Prostate gland (tissue), 2 donors: ENCODE measurements around the gene GABBR2. TPM values are rescaled to one million over a fixed set of nuclear protein-coding genes. Genes with fewer than 3 reads are reported as not detected.

Experiments
- DNase-seq: peaks from one replicate; pipeline ENCODE4 v3.0.0-alpha.2; 2019; ENCODE audit warnings: low spot score
- H3K27ac ChIP-seq, 2 donors: fragments of 200-600 bp; sonication (generic); 2 replicates each; pipeline ENCODE4 v1.5.1; 2017 to 2019
- H3K27me3 ChIP-seq: fragments of 200-600 bp; sonication (generic); replicated peaks from 2 replicates; pipeline ENCODE4 v1.5.1; 2019; ENCODE audit not compliant: insufficient read depth
- H3K36me3 ChIP-seq, 2 donors: fragments of 200-600 bp; sonication (generic); 1 replicate in 1 of 2; 2 replicates in 1 of 2; pipeline versions ENCODE4 v1.5.1 to v1.8.1; 2017 to 2019
- H3K4me1 ChIP-seq: fragments of 200-600 bp; sonication (generic); replicated peaks from 2 replicates; pipeline ENCODE4 v1.5.1; 2019
- H3K4me3 ChIP-seq, 2 donors: fragments of 200-600 bp; sonication (generic); 2 replicates each; pipeline ENCODE4 v1.5.1; 2017 to 2019
- H3K9me3 ChIP-seq: fragments of 200-600 bp; sonication (generic); 2 replicates; pipeline ENCODE4 v1.5.1; 2017
- POLR2A ChIP-seq: fragments of 450-650 bp; IDR thresholded peaks from one replicate; pipeline ENCODE4 v1.6.1; 2016; ENCODE audit warnings: antibody characterized with exemption, mild to moderate bottlenecking
- POLR2AphosphoS5 ChIP-seq: sonication (generic); formaldehyde crosslinking; IDR thresholded peaks from one replicate; pipeline ENCODE4 v1.6.1; 2017; ENCODE audit warnings: antibody characterized with exemption
- WGBS: methylation state at CpG from one replicate; pipeline ENCODE4 v1.1.5; 2018; 5-methylcytosine and 5-hydroxymethylcytosine counted together
- intact Hi-C: fragments of 100-400 bp; cut with DNase I; formaldehyde crosslinking; loops from one replicate; pipeline ENCODE4 v1.14.2; 2022
- total RNA-seq, 2 donors: library from RNA; depleted of rRNA; stranded (reverse); fragments of >200 nt; gene quantifications; one replicate each; pipeline ENCODE4 v1.1.0, GENCODE V29; 2016
- TF ChIP-seq, protein P1 (sequence below), 4 experiments: fragments of 200-600 bp in 2 of 4; fragments of 450-650 bp in 2 of 4; sonication (generic) in 2 of 4; IDR thresholded peaks; 1 replicate in 3 of 4; 2 replicates in 1 of 4; pipeline ENCODE4 v1.5.1; 2016 to 2019; ENCODE audit warnings: antibody characterized with exemption in 4 of 4, mild to moderate bottlenecking in 2 of 4, moderate library complexity in 2 of 4

The GABBR2 gene
- total RNA-seq, 2 donors from 2014 or later: 0.97 TPM; not detected in 1

- DNase-seq: no peak
- Histone ChIP-seq H3K4me3 (no peak overlapping the region), H3K27me3 (no peaks in the 10 kb centered on the region), H3K4me1 (no peaks in the 10 kb centered on the region), H3K9me3 (no peaks in the 10 kb centered on the region), H3K36me3 (no peaks in the 10 kb centered on the region), H3K27ac (no peak overlapping the region)
- WGBS: 88% methylated on average over 9 of the region's 10 CpGs
- TF ChIP-seq POLR2A: no peak
- no peak for TF ChIP-seq POLR2AphosphoS5
- TF ChIP-seq, protein P1, sequence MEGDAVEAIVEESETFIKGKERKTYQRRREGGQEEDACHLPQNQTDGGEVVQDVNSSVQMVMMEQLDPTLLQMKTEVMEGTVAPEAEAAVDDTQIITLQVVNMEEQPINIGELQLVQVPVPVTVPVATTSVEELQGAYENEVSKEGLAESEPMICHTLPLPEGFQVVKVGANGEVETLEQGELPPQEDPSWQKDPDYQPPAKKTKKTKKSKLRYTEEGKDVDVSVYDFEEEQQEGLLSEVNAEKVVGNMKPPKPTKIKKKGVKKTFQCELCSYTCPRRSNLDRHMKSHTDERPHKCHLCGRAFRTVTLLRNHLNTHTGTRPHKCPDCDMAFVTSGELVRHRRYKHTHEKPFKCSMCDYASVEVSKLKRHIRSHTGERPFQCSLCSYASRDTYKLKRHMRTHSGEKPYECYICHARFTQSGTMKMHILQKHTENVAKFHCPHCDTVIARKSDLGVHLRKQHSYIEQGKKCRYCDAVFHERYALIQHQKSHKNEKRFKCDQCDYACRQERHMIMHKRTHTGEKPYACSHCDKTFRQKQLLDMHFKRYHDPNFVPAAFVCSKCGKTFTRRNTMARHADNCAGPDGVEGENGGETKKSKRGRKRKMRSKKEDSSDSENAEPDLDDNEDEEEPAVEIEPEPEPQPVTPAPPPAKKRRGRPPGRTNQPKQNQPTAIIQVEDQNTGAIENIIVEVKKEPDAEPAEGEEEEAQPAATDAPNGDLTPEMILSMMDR (IDR thresholded peaks at IDR 0.05): no peak
- intact Hi-C loops: no loop called here
Measured at GRCh38 chr9:98742325-98743280, 33.9 kb upstream of the GABBR2 start.

GRCh38 chr9:98740226-98740881, 31.6 kb upstream of the GABBR2 start:
- WGBS: 87% methylated on average over 8 of the region's 8 CpGs
- no peaks in the 10 kb centered on the region for H3K27me3 ChIP-seq
- H3K9me3 ChIP-seq: no peaks in the 10 kb centered on the region
- H3K36me3 ChIP-seq: peaks cover 0 to 10% of the 10 kb centered on the region in 2 donors
- H3K4me3 ChIP-seq: no peak overlapping the region
- H3K27ac ChIP-seq: no peak overlapping the region
- intact Hi-C loops: no loop called here
- DNase-seq: no peak
- H3K4me1 ChIP-seq: no peaks in the 10 kb centered on the region
- TF ChIP-seq, protein P1 (IDR thresholded peaks at IDR 0.05): no peak
- TF ChIP-seq POLR2AphosphoS5: no peak

GRCh38 chr9:98738741-98739140, 30.0 kb upstream of the GABBR2 start:
- H3K27me3 ChIP-seq: no peaks in the 10 kb centered on the region
- H3K27ac ChIP-seq: no peak overlapping the region
- no peaks in the 10 kb centered on the region for H3K4me1 ChIP-seq
- 93% methylated on average over 3 of the region's 3 CpGs for WGBS
- DNase-seq: no peak
- intact Hi-C loops: no loop called here
- TF ChIP-seq POLR2AphosphoS5: no peak
- TF ChIP-seq, protein P1 (IDR thresholded peaks at IDR 0.05): no peak
- TF ChIP-seq POLR2A: no peak
- H3K4me3 ChIP-seq: no peak overlapping the region
- peaks cover 0 to 10% of the 10 kb centered on the region in 2 donors for H3K36me3 ChIP-seq
- no peaks in the 10 kb centered on the region for H3K9me3 ChIP-seq

GRCh38 chr9:98736226-98736625, 27.5 kb upstream of the GABBR2 start:
- intact Hi-C loops: no loop called here
- Histone ChIP-seq H3K9me3 (no peaks in the 10 kb centered on the region), H3K4me1 (no peaks in the 10 kb centered on the region), H3K4me3 (no peak overlapping the region), H3K27ac (no peak overlapping the region), H3K27me3 (no peaks in the 10 kb centered on the region), H3K36me3 (peaks cover 0 to 10% of the 10 kb centered on the region in 2 donors)
- TF ChIP-seq, protein P1 (IDR thresholded peaks at IDR 0.05): no peak
- TF ChIP-seq POLR2A: no peak
- TF ChIP-seq POLR2AphosphoS5: no peak
- WGBS: 82% methylated on average over 12 of the region's 12 CpGs
- no peak for DNase-seq
